ENCODE measurements around the gene ZRANB1. TPM values are rescaled to one million over a fixed set of nuclear protein-coding genes. Genes with fewer than 3 reads are reported as not detected.

The ZRANB1 gene
- total and polyA plus RNA-seq, 2 experiments from 2014 or later: 4.2 to 26.7 TPM

GRCh38 chr10:124972637-124973036 lies 30.7 kb downstream of the ZRANB1 start:
- Histone ChIP-seq H3F3A (replicated peaks; ENCODE audit: low read depth) (no peaks in the 10 kb centered on the region), H3K79me2 (replicated peaks; ENCODE audit: insufficient read depth) (peaks cover 73% of the 10 kb centered on the region)

GRCh38 chr10:124974131-124974530 lies 32.2 kb downstream of the ZRANB1 start:
- Mint-ChIP-seq H3K27me3 (ENCODE audit: insufficient read depth, low read depth, poor library complexity) (peaks cover 10% of the 10 kb centered on the region), H3K4me3 (no peak overlapping the region), H3K36me3 (ENCODE audit: low read depth) (peaks cover 27% of the 10 kb centered on the region; the same call in 2 of the 3 replicates), H3K4me1 (peaks cover 4% of the 10 kb centered on the region), H3K27ac (no peak overlapping the region), H3K9me3 (no peaks in the 10 kb centered on the region)
- ATAC-seq (no peak), DNase-seq (ENCODE audit: low spot score) (no peak)
- Histone ChIP-seq H3K27ac (ENCODE audit: low read depth) (no peak overlapping the region), H3K79me2 (replicated peaks; ENCODE audit: insufficient read depth) (peaks cover 74% of the 10 kb centered on the region), H3K4me3 (no peak overlapping the region), H3K36me3 (ENCODE audit: insufficient read depth) (peaks cover 8% of the 10 kb centered on the region; the same call in 1 of the 2 replicates), H4K20me1 (replicated peaks; ENCODE audit: insufficient read depth) (peaks cover 19% of the 10 kb centered on the region), H3K4me1 (ENCODE audit: insufficient read depth) (no peaks in the 10 kb centered on the region), H3K9me2 (ENCODE audit: insufficient read depth) (no peaks in the 10 kb centered on the region), H3K27me3 (ENCODE audit: insufficient read depth) (no peaks in the 10 kb centered on the region), H3K4me2 (no peak overlapping the region), H2AFZ (no peak overlapping the region), H3F3A (replicated peaks; ENCODE audit: low read depth) (no peaks in the 10 kb centered on the region)
- TF ChIP-seq, protein P1, sequence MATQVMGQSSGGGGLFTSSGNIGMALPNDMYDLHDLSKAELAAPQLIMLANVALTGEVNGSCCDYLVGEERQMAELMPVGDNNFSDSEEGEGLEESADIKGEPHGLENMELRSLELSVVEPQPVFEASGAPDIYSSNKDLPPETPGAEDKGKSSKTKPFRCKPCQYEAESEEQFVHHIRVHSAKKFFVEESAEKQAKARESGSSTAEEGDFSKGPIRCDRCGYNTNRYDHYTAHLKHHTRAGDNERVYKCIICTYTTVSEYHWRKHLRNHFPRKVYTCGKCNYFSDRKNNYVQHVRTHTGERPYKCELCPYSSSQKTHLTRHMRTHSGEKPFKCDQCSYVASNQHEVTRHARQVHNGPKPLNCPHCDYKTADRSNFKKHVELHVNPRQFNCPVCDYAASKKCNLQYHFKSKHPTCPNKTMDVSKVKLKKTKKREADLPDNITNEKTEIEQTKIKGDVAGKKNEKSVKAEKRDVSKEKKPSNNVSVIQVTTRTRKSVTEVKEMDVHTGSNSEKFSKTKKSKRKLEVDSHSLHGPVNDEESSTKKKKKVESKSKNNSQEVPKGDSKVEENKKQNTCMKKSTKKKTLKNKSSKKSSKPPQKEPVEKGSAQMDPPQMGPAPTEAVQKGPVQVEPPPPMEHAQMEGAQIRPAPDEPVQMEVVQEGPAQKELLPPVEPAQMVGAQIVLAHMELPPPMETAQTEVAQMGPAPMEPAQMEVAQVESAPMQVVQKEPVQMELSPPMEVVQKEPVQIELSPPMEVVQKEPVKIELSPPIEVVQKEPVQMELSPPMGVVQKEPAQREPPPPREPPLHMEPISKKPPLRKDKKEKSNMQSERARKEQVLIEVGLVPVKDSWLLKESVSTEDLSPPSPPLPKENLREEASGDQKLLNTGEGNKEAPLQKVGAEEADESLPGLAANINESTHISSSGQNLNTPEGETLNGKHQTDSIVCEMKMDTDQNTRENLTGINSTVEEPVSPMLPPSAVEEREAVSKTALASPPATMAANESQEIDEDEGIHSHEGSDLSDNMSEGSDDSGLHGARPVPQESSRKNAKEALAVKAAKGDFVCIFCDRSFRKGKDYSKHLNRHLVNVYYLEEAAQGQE (IDR thresholded peaks at IDR 0.05; ENCODE audit: unreplicated experiment): no peak
- TF ChIP-seq EZH2 (IDR thresholded peaks at IDR 0.05; ENCODE audit: low read depth, unreplicated experiment) (no peak), NANOG (IDR thresholded peaks at IDR 0.05; ENCODE audit: borderline replicate concordance) (no peak)
- TF ChIP-seq, protein P2, sequence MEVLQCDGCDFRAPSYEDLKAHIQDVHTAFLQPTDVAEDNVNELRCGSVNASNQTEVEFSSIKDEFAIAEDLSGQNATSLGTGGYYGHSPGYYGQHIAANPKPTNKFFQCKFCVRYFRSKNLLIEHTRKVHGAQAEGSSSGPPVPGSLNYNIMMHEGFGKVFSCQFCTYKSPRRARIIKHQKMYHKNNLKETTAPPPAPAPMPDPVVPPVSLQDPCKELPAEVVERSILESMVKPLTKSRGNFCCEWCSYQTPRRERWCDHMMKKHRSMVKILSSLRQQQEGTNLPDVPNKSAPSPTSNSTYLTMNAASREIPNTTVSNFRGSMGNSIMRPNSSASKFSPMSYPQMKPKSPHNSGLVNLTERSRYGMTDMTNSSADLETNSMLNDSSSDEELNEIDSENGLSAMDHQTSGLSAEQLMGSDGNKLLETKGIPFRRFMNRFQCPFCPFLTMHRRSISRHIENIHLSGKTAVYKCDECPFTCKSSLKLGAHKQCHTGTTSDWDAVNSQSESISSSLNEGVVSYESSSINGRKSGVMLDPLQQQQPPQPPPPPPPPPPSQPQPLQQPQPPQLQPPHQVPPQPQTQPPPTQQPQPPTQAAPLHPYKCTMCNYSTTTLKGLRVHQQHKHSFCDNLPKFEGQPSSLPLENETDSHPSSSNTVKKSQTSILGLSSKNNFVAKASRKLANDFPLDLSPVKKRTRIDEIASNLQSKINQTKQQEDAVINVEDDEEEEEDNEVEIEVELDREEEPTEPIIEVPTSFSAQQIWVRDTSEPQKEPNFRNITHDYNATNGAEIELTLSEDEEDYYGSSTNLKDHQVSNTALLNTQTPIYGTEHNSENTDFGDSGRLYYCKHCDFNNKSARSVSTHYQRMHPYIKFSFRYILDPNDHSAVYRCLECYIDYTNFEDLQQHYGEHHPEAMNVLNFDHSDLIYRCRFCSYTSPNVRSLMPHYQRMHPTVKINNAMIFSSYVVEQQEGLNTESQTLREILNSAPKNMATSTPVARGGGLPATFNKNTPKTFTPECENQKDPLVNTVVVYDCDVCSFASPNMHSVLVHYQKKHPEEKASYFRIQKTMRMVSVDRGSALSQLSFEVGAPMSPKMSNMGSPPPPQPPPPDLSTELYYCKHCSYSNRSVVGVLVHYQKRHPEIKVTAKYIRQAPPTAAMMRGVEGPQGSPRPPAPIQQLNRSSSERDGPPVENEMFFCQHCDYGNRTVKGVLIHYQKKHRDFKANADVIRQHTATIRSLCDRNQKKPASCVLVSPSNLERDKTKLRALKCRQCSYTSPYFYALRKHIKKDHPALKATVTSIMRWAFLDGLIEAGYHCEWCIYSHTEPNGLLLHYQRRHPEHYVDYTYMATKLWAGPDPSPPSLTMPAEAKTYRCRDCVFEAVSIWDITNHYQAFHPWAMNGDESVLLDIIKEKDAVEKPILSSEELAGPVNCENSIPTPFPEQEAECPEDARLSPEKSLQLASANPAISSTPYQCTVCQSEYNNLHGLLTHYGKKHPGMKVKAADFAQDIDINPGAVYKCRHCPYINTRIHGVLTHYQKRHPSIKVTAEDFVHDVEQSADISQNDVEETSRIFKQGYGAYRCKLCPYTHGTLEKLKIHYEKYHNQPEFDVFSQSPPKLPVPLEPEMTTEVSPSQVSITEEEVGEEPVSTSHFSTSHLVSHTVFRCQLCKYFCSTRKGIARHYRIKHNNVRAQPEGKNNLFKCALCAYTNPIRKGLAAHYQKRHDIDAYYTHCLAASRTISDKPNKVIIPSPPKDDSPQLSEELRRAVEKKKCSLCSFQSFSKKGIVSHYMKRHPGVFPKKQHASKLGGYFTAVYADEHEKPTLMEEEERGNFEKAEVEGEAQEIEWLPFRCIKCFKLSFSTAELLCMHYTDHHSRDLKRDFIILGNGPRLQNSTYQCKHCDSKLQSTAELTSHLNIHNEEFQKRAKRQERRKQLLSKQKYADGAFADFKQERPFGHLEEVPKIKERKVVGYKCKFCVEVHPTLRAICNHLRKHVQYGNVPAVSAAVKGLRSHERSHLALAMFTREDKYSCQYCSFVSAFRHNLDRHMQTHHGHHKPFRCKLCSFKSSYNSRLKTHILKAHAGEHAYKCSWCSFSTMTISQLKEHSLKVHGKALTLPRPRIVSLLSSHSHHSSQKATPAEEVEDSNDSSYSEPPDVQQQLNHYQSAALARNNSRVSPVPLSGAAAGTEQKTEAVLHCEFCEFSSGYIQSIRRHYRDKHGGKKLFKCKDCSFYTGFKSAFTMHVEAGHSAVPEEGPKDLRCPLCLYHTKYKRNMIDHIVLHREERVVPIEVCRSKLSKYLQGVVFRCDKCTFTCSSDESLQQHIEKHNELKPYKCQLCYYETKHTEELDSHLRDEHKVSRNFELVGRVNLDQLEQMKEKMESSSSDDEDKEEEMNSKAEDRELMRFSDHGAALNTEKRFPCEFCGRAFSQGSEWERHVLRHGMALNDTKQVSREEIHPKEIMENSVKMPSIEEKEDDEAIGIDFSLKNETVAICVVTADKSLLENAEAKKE (CRISPR knock-in tag; IDR thresholded peaks at IDR 0.05): no peak

More at GRCh38 chr10:124972637-124973036, 30.7 kb downstream of the ZRANB1 start:
- Mint-ChIP-seq H3K27me3 (ENCODE audit: insufficient read depth, low read depth, poor library complexity) (peaks cover 8% of the 10 kb centered on the region), H3K4me3 (no peak overlapping the region), H3K36me3 (ENCODE audit: low read depth) (peaks cover 35% of the 10 kb centered on the region), H3K4me1 (no peaks in the 10 kb centered on the region; the same call in 2 of the 3 replicates), H3K9me3 (no peaks in the 10 kb centered on the region), H3K27ac (no peak overlapping the region)
- Histone ChIP-seq H3K36me3 (ENCODE audit: insufficient read depth) (peaks cover 8% of the 10 kb centered on the region; the same call in 1 of the 2 replicates), H3K9me2 (ENCODE audit: insufficient read depth) (no peaks in the 10 kb centered on the region), H3K4me3 (no peak overlapping the region), H3K27me3 (ENCODE audit: insufficient read depth) (no peaks in the 10 kb centered on the region), H2AFZ (no peak overlapping the region), H3K4me1 (ENCODE audit: insufficient read depth) (no peaks in the 10 kb centered on the region), H4K20me1 (replicated peaks; ENCODE audit: insufficient read depth) (peaks cover 15% of the 10 kb centered on the region), H3K4me2 (no peak overlapping the region), H3K27ac (ENCODE audit: low read depth) (no peak overlapping the region)
- TF ChIP-seq CREB1 (CRISPR knock-in tag; IDR thresholded peaks at IDR 0.05; ENCODE audit: low read depth) (no peak), JUNB (IDR thresholded peaks at IDR 0.05; ENCODE audit: unreplicated experiment) (no peak), STAT1 (IDR thresholded peaks at IDR 0.05; ENCODE audit: unreplicated experiment) (no peak), POLR2AphosphoS5 (IDR thresholded peaks at IDR 0.05; ENCODE audit: low read depth) (no peak)
- TF ChIP-seq, protein P1 (IDR thresholded peaks at IDR 0.05; ENCODE audit: unreplicated experiment): no peak
- DNase-seq (ENCODE audit: low spot score): no peak
- ATAC-seq: no peak
